ENCODE measurements around the gene HECA.

DNA sequence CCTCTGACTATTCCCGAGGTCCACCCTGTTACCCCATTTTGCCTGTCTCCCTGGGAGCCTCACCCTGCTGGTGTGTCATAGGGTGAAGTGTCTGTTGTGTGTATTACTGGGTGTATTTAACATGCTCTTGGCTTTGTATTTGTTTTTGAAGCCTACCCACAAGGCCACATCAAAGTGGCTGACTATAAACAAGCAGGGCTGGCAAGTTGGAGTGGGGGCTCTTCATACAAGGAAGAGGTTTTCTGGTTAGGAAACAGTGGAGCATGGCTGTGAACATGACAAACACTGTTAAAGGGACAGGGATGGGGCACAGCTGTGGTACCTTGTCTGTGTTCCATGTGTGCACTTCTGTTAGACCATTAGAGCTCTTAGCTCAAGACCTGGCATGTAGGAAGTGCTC lies 26.3 kb downstream of the HECA start:
- TF ChIP-seq, protein P1, sequence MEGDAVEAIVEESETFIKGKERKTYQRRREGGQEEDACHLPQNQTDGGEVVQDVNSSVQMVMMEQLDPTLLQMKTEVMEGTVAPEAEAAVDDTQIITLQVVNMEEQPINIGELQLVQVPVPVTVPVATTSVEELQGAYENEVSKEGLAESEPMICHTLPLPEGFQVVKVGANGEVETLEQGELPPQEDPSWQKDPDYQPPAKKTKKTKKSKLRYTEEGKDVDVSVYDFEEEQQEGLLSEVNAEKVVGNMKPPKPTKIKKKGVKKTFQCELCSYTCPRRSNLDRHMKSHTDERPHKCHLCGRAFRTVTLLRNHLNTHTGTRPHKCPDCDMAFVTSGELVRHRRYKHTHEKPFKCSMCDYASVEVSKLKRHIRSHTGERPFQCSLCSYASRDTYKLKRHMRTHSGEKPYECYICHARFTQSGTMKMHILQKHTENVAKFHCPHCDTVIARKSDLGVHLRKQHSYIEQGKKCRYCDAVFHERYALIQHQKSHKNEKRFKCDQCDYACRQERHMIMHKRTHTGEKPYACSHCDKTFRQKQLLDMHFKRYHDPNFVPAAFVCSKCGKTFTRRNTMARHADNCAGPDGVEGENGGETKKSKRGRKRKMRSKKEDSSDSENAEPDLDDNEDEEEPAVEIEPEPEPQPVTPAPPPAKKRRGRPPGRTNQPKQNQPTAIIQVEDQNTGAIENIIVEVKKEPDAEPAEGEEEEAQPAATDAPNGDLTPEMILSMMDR (conservative IDR thresholded peaks at IDR 0.05), result no peak
- no peak for TF ChIP-seq EZH2 (IDR thresholded peaks at IDR 0.05; ENCODE audit: low read depth)

Measured in PC-9 (cell line).